Dendritic cell treated with granulocyte-macrophage colony-stimulating factor and Interleukin-4, amounts not matched to agents 40 ng/mL and 50 ng/mL, for 4 days (primary cell): ENCODE measurements around the gene BRMS1L.

ENCODE experiments used
- H3K27ac Mint-ChIP-seq: one replicate; pipeline ENCODE4 v1.8.0; 2022; ENCODE audit warnings: mild to moderate bottlenecking, mixed read lengths
- H3K27me3 Mint-ChIP-seq: one replicate; pipeline ENCODE4 v1.8.0; 2022; ENCODE audit warnings: mild to moderate bottlenecking, mixed read lengths
- H3K36me3 Mint-ChIP-seq: one replicate; pipeline ENCODE4 v1.8.0; 2022; ENCODE audit warnings: low read depth, mixed read lengths
- H3K4me1 Mint-ChIP-seq: one replicate; pipeline ENCODE4 v1.8.0; 2022; ENCODE audit warnings: low read depth, mixed read lengths
- H3K4me3 Mint-ChIP-seq: one replicate; pipeline ENCODE4 v1.8.0; 2022; ENCODE audit warnings: mild to moderate bottlenecking, moderate library complexity, mixed read lengths
- H3K9me3 Mint-ChIP-seq: one replicate; pipeline ENCODE4 v1.8.0; 2022; ENCODE audit warnings: mixed read lengths
- intact Hi-C: fragments of 100-400 bp; cut with micrococcal nuclease; formaldehyde crosslinking; loops from one replicate; pipeline ENCODE4 v1.15.0; 2022

The BRMS1L gene

GRCh38 chr14:35900741-35901140 is 74.6 kb downstream of the BRMS1L start:
- Mint-ChIP-seq H3K4me1 (no peaks in the 10 kb centered on the region), H3K27me3 (peaks cover 3% of the 10 kb centered on the region), H3K9me3 (peaks cover 18% of the 10 kb centered on the region), H3K27ac (no peak overlapping the region), H3K36me3 (no peaks in the 10 kb centered on the region), H3K4me3 (no peak overlapping the region)
- intact Hi-C loops: no loop called here

GRCh38 chr14:35909665-35910064 is 83.5 kb downstream of the BRMS1L start:
- no peak overlapping the region for H3K4me3 Mint-ChIP-seq
- no peaks in the 10 kb centered on the region for H3K36me3 Mint-ChIP-seq
- H3K27me3 Mint-ChIP-seq: peaks cover 2% of the 10 kb centered on the region
- intact Hi-C loops: no loop called here
- no peak overlapping the region for H3K27ac Mint-ChIP-seq
- no peaks in the 10 kb centered on the region for H3K9me3 Mint-ChIP-seq
- no peaks in the 10 kb centered on the region for H3K4me1 Mint-ChIP-seq

- no peaks in the 10 kb centered on the region for H3K36me3 Mint-ChIP-seq
Observed at GRCh38 chr14:35910191-35910590, 84.1 kb downstream of the BRMS1L start.

GRCh38 chr14:35911097-35911496 is 85.0 kb downstream of the BRMS1L start:
- H3K27ac Mint-ChIP-seq: no peak overlapping the region
- intact Hi-C loops: no loop called here
- H3K4me1 Mint-ChIP-seq: no peaks in the 10 kb centered on the region
- peaks cover 2% of the 10 kb centered on the region for H3K27me3 Mint-ChIP-seq
- H3K4me3 Mint-ChIP-seq: no peak overlapping the region
- no peaks in the 10 kb centered on the region for H3K9me3 Mint-ChIP-seq
- no peaks in the 10 kb centered on the region for H3K36me3 Mint-ChIP-seq

More at GRCh38 chr14:35910191-35910590, 84.1 kb downstream of the BRMS1L start:
- Mint-ChIP-seq H3K9me3 (no peaks in the 10 kb centered on the region), H3K4me1 (no peaks in the 10 kb centered on the region), H3K27ac (no peak overlapping the region), H3K27me3 (peaks cover 2% of the 10 kb centered on the region), H3K4me3 (no peak overlapping the region)
- intact Hi-C loops: no loop called here

GRCh38 chr14:35915185-35915584 is 89.0 kb downstream of the BRMS1L start:
- H3K27ac Mint-ChIP-seq: no peak overlapping the region
- H3K27me3 Mint-ChIP-seq: no peaks in the 10 kb centered on the region
- no peaks in the 10 kb centered on the region for H3K4me1 Mint-ChIP-seq
- no peak overlapping the region for H3K4me3 Mint-ChIP-seq
- intact Hi-C loops: no loop called here
- peaks cover 8% of the 10 kb centered on the region for H3K9me3 Mint-ChIP-seq
- no peaks in the 10 kb centered on the region for H3K36me3 Mint-ChIP-seq

GRCh38 chr14:35915775-35916174 is 89.6 kb downstream of the BRMS1L start:
- Mint-ChIP-seq H3K4me1 (no peaks in the 10 kb centered on the region), H3K27ac (no peak overlapping the region), H3K36me3 (no peaks in the 10 kb centered on the region), H3K9me3 (peaks cover 8% of the 10 kb centered on the region), H3K4me3 (no peak overlapping the region), H3K27me3 (no peaks in the 10 kb centered on the region)
- intact Hi-C loops: no loop called here
